HEK293 (cell line): ENCODE measurements around the gene CFAP70.

Source experiments
- CTCF ChIA-PET: fragments of 350-600 bp; formaldehyde crosslinking; extraction: SDS; loops from one replicate; lab custom pipeline; 2021; ENCODE audit warnings: antibody characterized with exemption; lab: Yijun Ruan, JAX
- POLR2A ChIA-PET: fragments of 300-600 bp; formaldehyde crosslinking; extraction: SDS; loops from one replicate; lab custom pipeline; 2020; ENCODE audit warnings: antibody characterized with exemption, inconsistent platforms; lab: Yijun Ruan, JAX
- H3K27ac ChIP-seq: fragments of 200-500 bp; sonication (Bioruptor generic); 2 replicates; pipeline ENCODE4 v1.5.1; 2014; ENCODE audit warnings: low read depth, low read length, control low read depth, inconsistent platforms; ENCODE audit errors: extremely low read depth
- H3K36me3 ChIP-seq, 2 experiments: fragments of 200-500 bp in 1 of 2; sonication (Bioruptor generic) in 1 of 2; 1 replicate in 1 of 2; 2 replicates in 1 of 2; pipeline ENCODE4 v1.5.1; 2014 to 2017; ENCODE audit warnings: inconsistent platforms in 2 of 2, low read length in 2 of 2; ENCODE audit not compliant: control insufficient read depth in 2 of 2, insufficient read depth in 1 of 2
- H3K4me1 ChIP-seq: fragments of 200-500 bp; sonication (Bioruptor generic); 2 replicates; pipeline ENCODE4 v1.5.1; 2014; ENCODE audit warnings: mild to moderate bottlenecking, low read length, inconsistent platforms; ENCODE audit not compliant: control insufficient read depth, insufficient read depth
- H3K4me3 ChIP-seq: 2 replicates; pipeline ENCODE4 v1.5.1; 2011; ENCODE audit warnings: low read depth, mild to moderate bottlenecking, control low read depth, low read length, moderate library complexity
- H3K9me3 ChIP-seq: fragments of 200-500 bp; sonication (Bioruptor generic); 2 replicates; pipeline ENCODE4 v1.5.1; 2014; ENCODE audit warnings: low read depth, low read length, inconsistent platforms; ENCODE audit not compliant: control insufficient read depth, insufficient read depth
- GLIS2 ChIP-seq: fragments of 450-650 bp; formaldehyde crosslinking; IDR thresholded peaks from 2 replicates; pipeline ENCODE4 v1.5.1; 2016; ENCODE audit warnings: missing biosample characterization, missing genetic modification characterization
- KLF16 ChIP-seq: fragments of 450-650 bp; formaldehyde crosslinking; IDR thresholded peaks from 2 replicates; pipeline ENCODE4 v1.5.1; 2017; ENCODE audit warnings: missing biosample characterization, missing genetic modification characterization
- ZNF121 ChIP-seq: fragments of 450-650 bp; formaldehyde crosslinking; IDR thresholded peaks from 2 replicates; pipeline ENCODE4 v1.5.1; 2016; ENCODE audit warnings: missing biosample characterization, missing genetic modification characterization
- ZNF169 ChIP-seq: fragments of 450-650 bp; formaldehyde crosslinking; IDR thresholded peaks from 2 replicates; pipeline ENCODE4 v1.5.1; 2016; ENCODE audit warnings: missing biosample characterization, missing genetic modification characterization
- ZNF324 ChIP-seq: fragments of 450-650 bp; formaldehyde crosslinking; IDR thresholded peaks from 2 replicates; pipeline ENCODE4 v1.5.1; 2016; ENCODE audit warnings: missing biosample characterization, missing genetic modification characterization
- ZNF423 ChIP-seq: fragments of 450-650 bp; formaldehyde crosslinking; IDR thresholded peaks from 2 replicates; pipeline ENCODE4 v1.5.1; 2016; ENCODE audit warnings: missing biosample characterization, missing genetic modification characterization
- ZNF501 ChIP-seq: fragments of 450-650 bp; formaldehyde crosslinking; IDR thresholded peaks from 2 replicates; pipeline ENCODE4 v1.5.1; 2016; ENCODE audit warnings: missing biosample characterization, missing genetic modification characterization
- ZNF561 ChIP-seq: fragments of 450-650 bp; IDR thresholded peaks from 2 replicates; pipeline ENCODE4 v1.5.1; 2018; ENCODE audit warnings: missing biosample characterization, missing genetic modification characterization, borderline replicate concordance
- ZNF76 ChIP-seq: fragments of 450-650 bp; formaldehyde crosslinking; IDR thresholded peaks from 2 replicates; pipeline ENCODE4; 2016; ENCODE audit warnings: low read depth, missing biosample characterization, missing genetic modification characterization, borderline replicate concordance
- TF ChIP-seq, protein P1 (sequence below): fragments of 450-650 bp; formaldehyde crosslinking; IDR thresholded peaks from 2 replicates; pipeline ENCODE4 v1.5.1; 2016; ENCODE audit warnings: missing biosample characterization, missing genetic modification characterization
- TF ChIP-seq, protein P2 (sequence below): fragments of 450-650 bp; formaldehyde crosslinking; IDR thresholded peaks from 2 replicates; pipeline ENCODE4 v1.5.1; 2017; ENCODE audit warnings: missing biosample characterization, missing genetic modification characterization
- TF ChIP-seq, protein P3 (sequence below): fragments of 450-650 bp; formaldehyde crosslinking; conservative IDR thresholded peaks from 2 replicates; pipeline ENCODE4 v1.5.1; 2016; ENCODE audit warnings: low read depth, missing biosample characterization, missing genetic modification characterization
- TF ChIP-seq, protein P4 (sequence below): fragments of 450-650 bp; formaldehyde crosslinking; optimal IDR thresholded peaks from 2 replicates; pipeline ENCODE3; 2016; ENCODE audit warnings: missing biosample characterization, mild to moderate bottlenecking, missing genetic modification characterization
- TF ChIP-seq, protein P5 (sequence below): fragments of 450-650 bp; formaldehyde crosslinking; IDR thresholded peaks from 2 replicates; pipeline ENCODE4 v1.5.1; 2016; ENCODE audit warnings: missing biosample characterization, missing genetic modification characterization, borderline replicate concordance

Gene CFAP70

DNA sequence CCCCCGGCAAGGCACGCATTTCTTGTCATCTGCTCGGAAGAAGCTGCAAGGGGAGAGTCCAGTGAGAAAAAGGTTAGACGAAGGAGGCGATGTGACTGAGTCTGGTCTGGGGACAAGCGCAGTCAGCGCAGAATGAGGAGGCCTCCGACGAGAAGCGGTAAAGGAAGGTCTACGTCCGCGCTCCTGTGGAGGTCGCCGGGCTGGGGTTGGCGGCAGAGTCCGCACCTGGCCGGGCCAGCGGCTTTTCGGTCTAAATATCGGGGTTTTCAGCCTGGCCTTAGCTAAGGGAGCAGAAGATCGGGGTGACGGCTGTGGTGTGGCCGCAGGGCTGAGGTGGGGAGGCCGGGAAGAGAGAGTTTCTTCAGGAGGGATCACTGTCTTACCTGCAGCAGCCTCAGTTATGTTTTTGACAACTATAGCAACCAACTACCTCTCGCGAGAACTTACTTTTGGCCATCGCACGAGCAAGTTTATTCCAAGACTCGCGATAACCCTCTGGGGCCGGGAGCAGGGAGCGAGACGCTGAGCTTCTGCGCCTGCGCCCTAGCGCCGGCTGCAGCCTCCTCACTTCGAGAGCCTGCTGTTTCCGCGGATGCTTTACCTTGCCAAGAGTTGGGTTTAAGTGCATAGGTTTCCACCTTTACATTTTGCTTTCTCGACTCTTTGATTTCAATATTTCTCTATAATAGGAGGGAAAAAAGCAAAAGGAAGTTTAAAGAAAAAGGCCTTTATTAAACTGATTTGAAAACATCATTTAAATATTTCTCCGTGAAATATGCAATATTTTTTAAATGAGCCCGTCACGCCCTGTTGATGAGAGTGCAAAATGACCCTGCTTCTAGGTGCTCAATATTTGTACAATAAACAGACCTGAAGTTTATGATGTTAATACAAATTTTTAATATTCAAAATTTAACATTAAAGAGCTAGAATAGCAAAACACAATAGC, at the start of gene CFAP70 (continued):
- TF ChIP-seq, protein P1, sequence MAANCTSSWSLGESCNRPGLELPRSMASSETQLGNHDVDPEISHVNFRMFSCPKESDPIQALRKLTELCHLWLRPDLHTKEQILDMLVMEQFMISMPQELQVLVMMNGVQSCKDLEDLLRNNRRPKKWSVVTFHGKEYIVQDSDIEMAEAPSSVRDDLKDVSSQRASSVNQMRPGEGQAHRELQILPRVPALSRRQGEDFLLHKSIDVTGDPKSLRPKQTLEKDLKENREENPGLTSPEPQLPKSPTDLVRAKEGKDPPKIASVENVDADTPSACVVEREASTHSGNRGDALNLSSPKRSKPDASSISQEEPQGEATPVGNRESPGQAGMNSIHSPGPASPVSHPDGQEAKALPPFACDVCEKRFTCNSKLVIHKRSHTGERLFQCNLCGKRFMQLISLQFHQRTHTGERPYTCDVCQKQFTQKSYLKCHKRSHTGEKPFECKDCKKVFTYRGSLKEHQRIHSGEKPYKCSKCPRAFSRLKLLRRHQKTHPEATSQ (tag by site-specific recombination) = no peak
- TF ChIP-seq GLIS2 (tag by site-specific recombination) (0 out of 2 replicates have a peak, but pooled peaks have one; percentile 30), ZNF76 (tag by site-specific recombination) (no peak), ZNF501 (tag by site-specific recombination) (peak; percentile 45; the same call in 1 of the 2 replicates), ZNF423 (tag by site-specific recombination) (no peak), KLF16 (peak; percentile 66; the same call in 1 of the 2 replicates), ZNF169 (tag by site-specific recombination) (no peak)
- TF ChIP-seq, protein P2, sequence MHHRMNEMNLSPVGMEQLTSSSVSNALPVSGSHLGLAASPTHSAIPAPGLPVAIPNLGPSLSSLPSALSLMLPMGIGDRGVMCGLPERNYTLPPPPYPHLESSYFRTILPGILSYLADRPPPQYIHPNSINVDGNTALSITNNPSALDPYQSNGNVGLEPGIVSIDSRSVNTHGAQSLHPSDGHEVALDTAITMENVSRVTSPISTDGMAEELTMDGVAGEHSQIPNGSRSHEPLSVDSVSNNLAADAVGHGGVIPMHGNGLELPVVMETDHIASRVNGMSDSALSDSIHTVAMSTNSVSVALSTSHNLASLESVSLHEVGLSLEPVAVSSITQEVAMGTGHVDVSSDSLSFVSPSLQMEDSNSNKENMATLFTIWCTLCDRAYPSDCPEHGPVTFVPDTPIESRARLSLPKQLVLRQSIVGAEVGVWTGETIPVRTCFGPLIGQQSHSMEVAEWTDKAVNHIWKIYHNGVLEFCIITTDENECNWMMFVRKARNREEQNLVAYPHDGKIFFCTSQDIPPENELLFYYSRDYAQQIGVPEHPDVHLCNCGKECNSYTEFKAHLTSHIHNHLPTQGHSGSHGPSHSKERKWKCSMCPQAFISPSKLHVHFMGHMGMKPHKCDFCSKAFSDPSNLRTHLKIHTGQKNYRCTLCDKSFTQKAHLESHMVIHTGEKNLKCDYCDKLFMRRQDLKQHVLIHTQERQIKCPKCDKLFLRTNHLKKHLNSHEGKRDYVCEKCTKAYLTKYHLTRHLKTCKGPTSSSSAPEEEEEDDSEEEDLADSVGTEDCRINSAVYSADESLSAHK = 0 out of 2 replicates have a peak, but pooled peaks have one; percentile 9
- TF ChIP-seq, protein P3, sequence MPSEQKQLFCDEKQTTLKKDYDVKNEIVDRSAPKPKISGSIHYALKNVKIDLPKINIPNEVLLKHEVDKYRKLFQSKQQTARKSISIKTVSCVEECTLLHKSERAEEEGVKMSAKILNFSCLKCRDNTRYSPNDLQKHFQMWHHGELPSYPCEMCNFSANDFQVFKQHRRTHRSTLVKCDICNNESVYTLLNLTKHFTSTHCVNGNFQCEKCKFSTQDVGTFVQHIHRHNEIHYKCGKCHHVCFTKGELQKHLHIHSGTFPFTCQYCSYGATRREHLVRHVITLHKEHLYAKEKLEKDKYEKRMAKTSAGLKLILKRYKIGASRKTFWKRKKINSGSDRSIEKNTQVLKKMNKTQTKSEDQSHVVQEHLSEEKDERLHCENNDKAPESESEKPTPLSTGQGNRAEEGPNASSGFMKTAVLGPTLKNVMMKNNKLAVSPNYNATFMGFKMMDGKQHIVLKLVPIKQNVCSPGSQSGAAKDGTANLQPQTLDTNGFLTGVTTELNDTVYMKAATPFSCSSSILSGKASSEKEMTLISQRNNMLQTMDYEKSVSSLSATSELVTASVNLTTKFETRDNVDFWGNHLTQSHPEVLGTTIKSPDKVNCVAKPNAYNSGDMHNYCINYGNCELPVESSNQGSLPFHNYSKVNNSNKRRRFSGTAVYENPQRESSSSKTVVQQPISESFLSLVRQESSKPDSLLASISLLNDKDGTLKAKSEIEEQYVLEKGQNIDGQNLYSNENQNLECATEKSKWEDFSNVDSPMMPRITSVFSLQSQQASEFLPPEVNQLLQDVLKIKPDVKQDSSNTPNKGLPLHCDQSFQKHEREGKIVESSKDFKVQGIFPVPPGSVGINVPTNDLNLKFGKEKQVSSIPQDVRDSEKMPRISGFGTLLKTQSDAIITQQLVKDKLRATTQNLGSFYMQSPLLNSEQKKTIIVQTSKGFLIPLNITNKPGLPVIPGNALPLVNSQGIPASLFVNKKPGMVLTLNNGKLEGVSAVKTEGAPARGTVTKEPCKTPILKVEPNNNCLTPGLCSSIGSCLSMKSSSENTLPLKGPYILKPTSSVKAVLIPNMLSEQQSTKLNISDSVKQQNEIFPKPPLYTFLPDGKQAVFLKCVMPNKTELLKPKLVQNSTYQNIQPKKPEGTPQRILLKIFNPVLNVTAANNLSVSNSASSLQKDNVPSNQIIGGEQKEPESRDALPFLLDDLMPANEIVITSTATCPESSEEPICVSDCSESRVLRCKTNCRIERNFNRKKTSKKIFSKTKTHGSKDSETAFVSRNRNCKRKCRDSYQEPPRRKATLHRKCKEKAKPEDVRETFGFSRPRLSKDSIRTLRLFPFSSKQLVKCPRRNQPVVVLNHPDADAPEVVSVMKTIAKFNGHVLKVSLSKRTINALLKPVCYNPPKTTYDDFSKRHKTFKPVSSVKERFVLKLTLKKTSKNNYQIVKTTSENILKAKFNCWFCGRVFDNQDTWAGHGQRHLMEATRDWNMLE (tag by site-specific recombination) = peak; percentile 51
- TF ChIP-seq, protein P4, sequence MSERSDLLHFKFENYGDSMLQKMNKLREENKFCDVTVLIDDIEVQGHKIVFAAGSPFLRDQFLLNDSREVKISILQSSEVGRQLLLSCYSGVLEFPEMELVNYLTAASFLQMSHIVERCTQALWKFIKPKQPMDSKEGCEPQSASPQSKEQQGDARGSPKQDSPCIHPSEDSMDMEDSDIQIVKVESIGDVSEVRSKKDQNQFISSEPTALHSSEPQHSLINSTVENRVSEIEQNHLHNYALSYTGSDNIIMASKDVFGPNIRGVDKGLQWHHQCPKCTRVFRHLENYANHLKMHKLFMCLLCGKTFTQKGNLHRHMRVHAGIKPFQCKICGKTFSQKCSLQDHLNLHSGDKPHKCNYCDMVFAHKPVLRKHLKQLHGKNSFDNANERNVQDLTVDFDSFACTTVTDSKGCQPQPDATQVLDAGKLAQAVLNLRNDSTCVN (tag by site-specific recombination) = peak; percentile 24
- TF ChIP-seq, protein P5, sequence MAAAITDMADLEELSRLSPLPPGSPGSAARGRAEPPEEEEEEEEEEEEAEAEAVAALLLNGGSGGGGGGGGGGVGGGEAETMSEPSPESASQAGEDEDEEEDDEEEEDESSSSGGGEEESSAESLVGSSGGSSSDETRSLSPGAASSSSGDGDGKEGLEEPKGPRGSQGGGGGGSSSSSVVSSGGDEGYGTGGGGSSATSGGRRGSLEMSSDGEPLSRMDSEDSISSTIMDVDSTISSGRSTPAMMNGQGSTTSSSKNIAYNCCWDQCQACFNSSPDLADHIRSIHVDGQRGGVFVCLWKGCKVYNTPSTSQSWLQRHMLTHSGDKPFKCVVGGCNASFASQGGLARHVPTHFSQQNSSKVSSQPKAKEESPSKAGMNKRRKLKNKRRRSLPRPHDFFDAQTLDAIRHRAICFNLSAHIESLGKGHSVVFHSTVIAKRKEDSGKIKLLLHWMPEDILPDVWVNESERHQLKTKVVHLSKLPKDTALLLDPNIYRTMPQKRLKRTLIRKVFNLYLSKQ (tag by site-specific recombination) = no peak
- TF ChIP-seq, all 188 proteins: peak for 16

DNA sequence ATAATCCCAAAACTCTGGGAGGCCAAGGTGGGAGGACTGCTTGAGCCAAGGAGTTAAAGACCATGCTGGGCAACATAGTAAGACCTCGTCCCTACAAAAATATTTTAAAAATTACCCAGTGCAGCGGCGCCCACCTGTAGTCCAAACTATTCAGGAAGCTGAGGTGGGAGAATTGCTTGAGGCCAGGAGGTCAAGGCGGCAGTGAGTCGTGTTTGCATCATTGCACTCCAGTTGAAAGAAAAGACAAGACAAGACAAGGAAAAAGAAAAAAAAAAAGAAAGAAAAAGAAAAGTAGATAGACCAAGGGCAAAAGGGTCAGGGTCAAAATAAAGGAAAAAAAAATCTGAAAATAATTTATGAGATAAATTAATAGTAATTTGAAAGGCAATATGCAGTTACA, 49.4 kb upstream of the CFAP70 start:
- ChIA-PET CTCF (no interaction called here), POLR2A (no interaction called here)
- no peak overlapping the region for H3K4me3 ChIP-seq
- TF ChIP-seq ZNF121 (no peak), ZNF324 (no peak), ZNF561 (tag by site-specific recombination) (no peak)
- peaks cover 4 to 6% of the 10 kb centered on the region in 2 experiments; a peak in 2 of 3 replicates for H3K36me3 ChIP-seq
- no peaks in the 10 kb centered on the region for H3K9me3 ChIP-seq
- no peak overlapping the region for H3K27ac ChIP-seq
- H3K4me1 ChIP-seq = no peaks in the 10 kb centered on the region
